ENCODE measurements around the gene BBOX1. TPM values are rescaled to one million over a fixed set of nuclear protein-coding genes. Genes with fewer than 3 reads are reported as not detected.

Gene BBOX1
- total RNA-seq, 1 donor from 2014 or later, result not detected

- H3K36me3 ChIP-seq (ENCODE audit: control insufficient read depth, insufficient read depth, low read length), result no peaks in the 10 kb centered on the region
- H3K27me3 ChIP-seq (ENCODE audit: control insufficient read depth, insufficient read depth, low read length), result no peaks in the 10 kb centered on the region
- no peak overlapping the region for H3K4me3 ChIP-seq (ENCODE audit: low read depth, low read length)
- TF ChIP-seq, protein P1, sequence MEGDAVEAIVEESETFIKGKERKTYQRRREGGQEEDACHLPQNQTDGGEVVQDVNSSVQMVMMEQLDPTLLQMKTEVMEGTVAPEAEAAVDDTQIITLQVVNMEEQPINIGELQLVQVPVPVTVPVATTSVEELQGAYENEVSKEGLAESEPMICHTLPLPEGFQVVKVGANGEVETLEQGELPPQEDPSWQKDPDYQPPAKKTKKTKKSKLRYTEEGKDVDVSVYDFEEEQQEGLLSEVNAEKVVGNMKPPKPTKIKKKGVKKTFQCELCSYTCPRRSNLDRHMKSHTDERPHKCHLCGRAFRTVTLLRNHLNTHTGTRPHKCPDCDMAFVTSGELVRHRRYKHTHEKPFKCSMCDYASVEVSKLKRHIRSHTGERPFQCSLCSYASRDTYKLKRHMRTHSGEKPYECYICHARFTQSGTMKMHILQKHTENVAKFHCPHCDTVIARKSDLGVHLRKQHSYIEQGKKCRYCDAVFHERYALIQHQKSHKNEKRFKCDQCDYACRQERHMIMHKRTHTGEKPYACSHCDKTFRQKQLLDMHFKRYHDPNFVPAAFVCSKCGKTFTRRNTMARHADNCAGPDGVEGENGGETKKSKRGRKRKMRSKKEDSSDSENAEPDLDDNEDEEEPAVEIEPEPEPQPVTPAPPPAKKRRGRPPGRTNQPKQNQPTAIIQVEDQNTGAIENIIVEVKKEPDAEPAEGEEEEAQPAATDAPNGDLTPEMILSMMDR (IDR thresholded peaks at IDR 0.05; ENCODE audit: insufficient read depth, low read length, poor library complexity, severe bottlenecking), result no peak
- no peak for DNase-seq (ENCODE audit: low read depth)
Measured at GRCh38 chr11:27022659-27023251, 17.9 kb upstream of the BBOX1 start.

DNA sequence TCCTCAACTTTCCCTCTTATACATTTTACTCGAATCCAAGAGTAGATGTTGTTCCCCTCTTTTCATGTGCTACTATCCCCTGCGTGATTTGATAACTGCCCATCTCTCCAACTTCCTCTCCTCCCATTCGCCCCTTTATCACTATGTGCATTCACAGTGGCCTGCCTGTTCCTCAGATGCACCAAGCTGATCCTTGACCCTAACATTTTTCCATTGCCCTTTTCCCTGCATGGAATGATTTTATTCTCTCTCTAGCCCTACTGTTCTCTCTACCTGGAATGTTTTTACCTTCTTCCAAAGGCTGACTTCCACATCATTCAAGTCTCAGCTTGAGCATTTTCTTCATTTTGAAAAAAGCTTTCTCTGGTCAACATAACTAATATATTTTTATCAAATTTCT, 15.8 kb upstream of the BBOX1 start:
- H3K36me3 ChIP-seq (ENCODE audit: control insufficient read depth, insufficient read depth, low read length), result no peaks in the 10 kb centered on the region
- TF ChIP-seq, protein P1 (IDR thresholded peaks at IDR 0.05; ENCODE audit: insufficient read depth, low read length, poor library complexity, severe bottlenecking), result no peak
- H3K4me3 ChIP-seq (ENCODE audit: low read depth, low read length), result no peak overlapping the region
- no peaks in the 10 kb centered on the region for H3K27me3 ChIP-seq (ENCODE audit: control insufficient read depth, insufficient read depth, low read length)
- no peak for DNase-seq (ENCODE audit: low read depth)

GRCh38 chr11:27025312-27025955, 15.2 kb upstream of the BBOX1 start:
- no peak overlapping the region for H3K4me3 ChIP-seq (ENCODE audit: low read depth, low read length)
- H3K27me3 ChIP-seq (ENCODE audit: control insufficient read depth, insufficient read depth, low read length), result no peaks in the 10 kb centered on the region
- DNase-seq (ENCODE audit: low read depth), result no peak
- no peaks in the 10 kb centered on the region for H3K36me3 ChIP-seq (ENCODE audit: control insufficient read depth, insufficient read depth, low read length)
- TF ChIP-seq, protein P1 (IDR thresholded peaks at IDR 0.05; ENCODE audit: insufficient read depth, low read length, poor library complexity, severe bottlenecking), result no peak

- TF ChIP-seq, protein P1 (IDR thresholded peaks at IDR 0.05; ENCODE audit: insufficient read depth, low read length, poor library complexity, severe bottlenecking), result no peak
- Histone ChIP-seq H3K4me3 (ENCODE audit: low read depth, low read length) (no peak overlapping the region), H3K36me3 (ENCODE audit: control insufficient read depth, insufficient read depth, low read length) (no peaks in the 10 kb centered on the region), H3K27me3 (ENCODE audit: control insufficient read depth, insufficient read depth, low read length) (no peaks in the 10 kb centered on the region)
- no peak for DNase-seq (ENCODE audit: low read depth)
Measured at GRCh38 chr11:27025957-27026733, 14.5 kb upstream of the BBOX1 start.

GRCh38 chr11:27028561-27028965, 12.1 kb upstream of the BBOX1 start:
- H3K4me3 ChIP-seq (ENCODE audit: low read depth, low read length), result no peak overlapping the region
- no peak for DNase-seq (ENCODE audit: low read depth)
- no peaks in the 10 kb centered on the region for H3K36me3 ChIP-seq (ENCODE audit: control insufficient read depth, insufficient read depth, low read length)
- TF ChIP-seq, protein P1 (IDR thresholded peaks at IDR 0.05; ENCODE audit: insufficient read depth, low read length, poor library complexity, severe bottlenecking), result no peak
- H3K27me3 ChIP-seq (ENCODE audit: control insufficient read depth, insufficient read depth, low read length), result no peaks in the 10 kb centered on the region
